DLD1 (cell line): ENCODE measurements around the gene XYLT1.

Source experiments
- in situ Hi-C: cut with HindIII; loops from 2 replicates; pipeline ENCODE4 v1.10.0; 2017; ENCODE audit warnings: low sequenced_read_pairs

XYLT1 gene

GRCh38 chr16:17377360-17378324 is 93.1 kb downstream of the XYLT1 start:
- in situ Hi-C loops = no loop called here

- in situ Hi-C loops = no loop called here
These were observed 95.1 kb downstream of the XYLT1 start for GRCh38 chr16:17375461-17376304.

- in situ Hi-C loops = no loop called here
These were observed 96.0 kb downstream of the XYLT1 start for GRCh38 chr16:17374668-17375255.

- in situ Hi-C loops = no loop called here
These were observed 97.2 kb downstream of the XYLT1 start for GRCh38 chr16:17373533-17373932.

GRCh38 chr16:17372386-17372785 is 98.4 kb downstream of the XYLT1 start:
- in situ Hi-C loops = no loop called here

- in situ Hi-C loops = no loop called here
These were observed 99.5 kb downstream of the XYLT1 start for GRCh38 chr16:17371299-17371698.

GRCh38 chr16:17370731-17371285 is 100.0 kb downstream of the XYLT1 start:
- in situ Hi-C loops = no loop called here

GRCh38 chr16:17370223-17370707 is 100.5 kb downstream of the XYLT1 start:
- in situ Hi-C loops = no loop called here

GRCh38 chr16:17369421-17370222 is 101.1 kb downstream of the XYLT1 start:
- in situ Hi-C loops = no loop called here

GRCh38 chr16:17368951-17369350 is 101.8 kb downstream of the XYLT1 start:
- in situ Hi-C loops = no loop called here

- in situ Hi-C loops = no loop called here
These were observed 102.3 kb downstream of the XYLT1 start for GRCh38 chr16:17368446-17368845.

- in situ Hi-C loops = no loop called here
These were observed 102.8 kb downstream of the XYLT1 start for GRCh38 chr16:17367923-17368322.

- in situ Hi-C loops = no loop called here
These were observed 103.7 kb downstream of the XYLT1 start for GRCh38 chr16:17367036-17367435.

GRCh38 chr16:17366299-17366961 is 104.3 kb downstream of the XYLT1 start:
- in situ Hi-C loops = no loop called here

GRCh38 chr16:17365591-17366298 is 105.0 kb downstream of the XYLT1 start:
- in situ Hi-C loops = no loop called here

- in situ Hi-C loops = no loop called here
These were observed 105.6 kb downstream of the XYLT1 start for GRCh38 chr16:17365211-17365541.

GRCh38 chr16:17364319-17365210 is 106.2 kb downstream of the XYLT1 start:
- in situ Hi-C loops = no loop called here

GRCh38 chr16:17362946-17363345 is 107.8 kb downstream of the XYLT1 start:
- in situ Hi-C loops = no loop called here
